A549 (cell line): ENCODE data around the gene EPS8. TPM values are rescaled to one million over a fixed set of nuclear protein-coding genes. Genes with fewer than 3 reads are reported as not detected.
A peak's percentile ranks its signal among the peaks of the same experiment; 100 is the strongest.

Experiments
- ATAC-seq, 2 experiments: fragments of 200-7000 bp in 1 of 2; fragments of >200 bp in 1 of 2; cut with Nextera tagmentation in 1 of 2; cut with Tn5 transposase in 1 of 2; 3 replicates each; pipeline versions ENCODE4 v1.8.0 to v1.9.1; 2018 to 2020; ENCODE audit warnings: mild to moderate bottlenecking in 1 of 2, moderate library complexity in 1 of 2
- CTCF ChIA-PET: fragments of 300-600 bp; sonication (Branson Sonifier 250); formaldehyde crosslinking; extraction: SDS; loops from one replicate; lab custom pipeline; 2021; ENCODE audit warnings: antibody characterized with exemption, inconsistent platforms; lab: Yijun Ruan, JAX
- POLR2A ChIA-PET: fragments of 350-600 bp; formaldehyde crosslinking; extraction: SDS; loops from one replicate; lab custom pipeline; 2021; ENCODE audit warnings: antibody characterized with exemption, inconsistent platforms; lab: Yijun Ruan, JAX
- DNase-seq, 2 experiments: peaks; one replicate each; pipeline versions ENCODE4 v3.0.0 to v3.0.0-alpha.2; 2011 to 2016; ENCODE audit warnings: low read depth in 1 of 2, low spot score in 1 of 2
- FAIRE-seq: peaks from 2 replicates; lab custom pipeline; 2011; peaks lifted over from hg19 to GRCh38; lab: Jason Lieb, UNC
- H3K27ac ChIP-seq, 2 experiments: fragments of >200 bp; sonication (Bioruptor Twin); formaldehyde crosslinking; 3 replicates each; pipeline ENCODE4 v1.5.1; 2016 to 2017
- H3K4me1 ChIP-seq: fragments of >200 bp; sonication (Bioruptor Twin); formaldehyde crosslinking; 3 replicates; pipeline ENCODE4 v1.6.1; 2016
- H3K4me2 ChIP-seq: fragments of >200 bp; sonication (Bioruptor Twin); formaldehyde crosslinking; 3 replicates; pipeline ENCODE4 v1.6.1; 2016
- H3K4me3 ChIP-seq: fragments of >200 bp; sonication (Bioruptor Twin); formaldehyde crosslinking; 3 replicates; pipeline ENCODE4 v1.5.1; 2016
- H3K9me3 ChIP-seq: fragments of >200 bp; sonication (Bioruptor Twin); formaldehyde crosslinking; 3 replicates; pipeline ENCODE4 v1.6.1; 2016
- BCL3 ChIP-seq: fragments of >200 bp; sonication (Bioruptor Twin); formaldehyde crosslinking; IDR thresholded peaks from 3 replicates; pipeline ENCODE4 v1.6.1; 2016
- CHD4 ChIP-seq: fragments of 200-600 bp; sonication (generic); IDR thresholded peaks from 2 replicates; pipeline ENCODE4 v1.6.1; 2016; ENCODE audit warnings: antibody characterized with exemption, mild to moderate bottlenecking, borderline replicate concordance
- E2F6 ChIP-seq: IDR thresholded peaks from 2 replicates; pipeline ENCODE4 v1.6.1; 2012; ENCODE audit warnings: low read depth, borderline replicate concordance
- EP300 ChIP-seq, 2 experiments: fragments of >200 bp; sonication (Bioruptor Twin); formaldehyde crosslinking; IDR thresholded peaks; 2 replicates in 1 of 2; 3 replicates in 1 of 2; pipeline ENCODE4 v1.6.1; 2016 to 2017
- FOSB ChIP-seq: fragments of 250-450 bp; sonication (Bioruptor Pico); IDR thresholded peaks from 2 replicates; pipeline ENCODE4 v1.5.0; 2020; ENCODE audit warnings: mild to moderate bottlenecking, moderate library complexity
- FOSL2 ChIP-seq, 2 experiments: fragments of 450-650 bp in 1 of 2; fragments of >200 bp in 1 of 2; sonication (Bioruptor Twin) in 1 of 2; formaldehyde crosslinking; IDR thresholded peaks; 2 replicates each; pipeline versions ENCODE4 v1.5.0 to v1.6.1; 2016 to 2020; ENCODE audit warnings: mild to moderate bottlenecking in 1 of 2, moderate library complexity in 1 of 2
- HEYL ChIP-seq: fragments of 250-450 bp; sonication (Bioruptor Pico); IDR thresholded peaks from 2 replicates; pipeline ENCODE4 v1.8.0; 2021; ENCODE audit warnings: mild to moderate bottlenecking, moderate library complexity
- HOXA7 ChIP-seq: fragments of 250-450 bp; sonication (Bioruptor Pico); IDR thresholded peaks from 2 replicates; pipeline ENCODE4 v1.5.0; 2020; ENCODE audit warnings: mild to moderate bottlenecking, moderate library complexity
- HOXB13 ChIP-seq: fragments of 250-450 bp; sonication (Bioruptor Pico); IDR thresholded peaks from 2 replicates; pipeline ENCODE4 v1.5.0; 2020; ENCODE audit warnings: low read depth, mild to moderate bottlenecking, moderate library complexity
- JUNB ChIP-seq: fragments of >200 bp; sonication (Bioruptor Twin); formaldehyde crosslinking; IDR thresholded peaks from 2 replicates; pipeline ENCODE4 v1.6.1; 2016
- NPAS2 ChIP-seq: fragments of 250-450 bp; sonication (Bioruptor Pico); IDR thresholded peaks from 2 replicates; pipeline ENCODE4 v1.8.0; 2022; ENCODE audit warnings: mild to moderate bottlenecking, moderate library complexity, borderline replicate concordance
- NR3C1 ChIP-seq: fragments of >200 bp; sonication (Bioruptor Twin); formaldehyde crosslinking; IDR thresholded peaks from 3 replicates; pipeline ENCODE4 v1.6.1; 2017
- POLR2A ChIP-seq: IDR thresholded peaks from 2 replicates; pipeline ENCODE4 v1.6.1; 2012; ENCODE audit warnings: mild to moderate bottlenecking, low read length
- RCOR1 ChIP-seq: fragments of 150-350 bp; IDR thresholded peaks from 2 replicates; pipeline ENCODE4 v1.6.1; 2014; ENCODE audit warnings: antibody characterized with exemption, low read length, low read depth
- RNF2 ChIP-seq: fragments of 200-600 bp; sonication (generic); IDR thresholded peaks from 2 replicates; pipeline ENCODE4 v1.6.1; 2016; ENCODE audit warnings: low read depth, mild to moderate bottlenecking, antibody characterized with exemption, moderate library complexity, borderline replicate concordance
- TFCP2L1 ChIP-seq: fragments of 250-450 bp; sonication (Bioruptor Pico); IDR thresholded peaks from 2 replicates; pipeline ENCODE4 v1.5.0; 2021; ENCODE audit warnings: mild to moderate bottlenecking
- TP53 ChIP-seq: fragments of 250-450 bp; sonication (Bioruptor Pico); IDR thresholded peaks from 2 replicates; pipeline ENCODE4 v1.5.0; 2021; ENCODE audit warnings: mild to moderate bottlenecking, moderate library complexity
- USF2 ChIP-seq: fragments of 450-650 bp; IDR thresholded peaks from 2 replicates; pipeline ENCODE4 v1.6.1; 2014; ENCODE audit warnings: antibody characterized with exemption
- ZNF302 ChIP-seq: fragments of 250-450 bp; sonication (Bioruptor Pico); IDR thresholded peaks from 2 replicates; pipeline ENCODE4 v1.9.0; 2021; ENCODE audit warnings: inconsistent platforms, mild to moderate bottlenecking, moderate library complexity
- ZSCAN20 ChIP-seq: fragments of 250-450 bp; sonication (Bioruptor Pico); IDR thresholded peaks from 2 replicates; pipeline ENCODE4 v1.8.0; 2022; ENCODE audit warnings: mild to moderate bottlenecking, moderate library complexity
- WGBS: methylation state at CpG from one replicate; pipeline ENCODE4 v1.1.6; 2017; ENCODE audit errors: missing lambda C conversion rate; 5-methylcytosine and 5-hydroxymethylcytosine counted together
- polyA plus RNA-seq, 4 experiments: library from polyadenylated mRNA; depleted of rRNA in 3 of 4; stranded (reverse); fragments of >200 nt; fragmentation: RNase III in 1 of 4; extraction: RNeasy Plus Mini Kit Qiagen cat#74134 plus additional on column Dnase treatment in 1 of 4; gene quantifications; 2 replicates in 3 of 4; 3 replicates in 1 of 4; pipeline ENCODE4 v1.2.3, GENCODE V29; 2011 to 2017
- TF ChIP-seq, protein P1 (sequence below): fragments of 250-450 bp; sonication (Bioruptor Pico); IDR thresholded peaks from 2 replicates; pipeline ENCODE4 v1.5.0; 2020; ENCODE audit warnings: low read depth, mild to moderate bottlenecking, moderate library complexity
- TF ChIP-seq, protein P2 (sequence below): fragments of >200 bp; sonication (Bioruptor Twin); formaldehyde crosslinking; IDR thresholded peaks from 3 replicates; pipeline ENCODE4 v1.5.1; 2016
- TF ChIP-seq, protein P3 (sequence below): fragments of 150-350 bp; IDR thresholded peaks from 2 replicates; pipeline ENCODE4 v1.6.1; 2014; ENCODE audit warnings: low read depth, mild to moderate bottlenecking, low read length
- TF ChIP-seq, protein P4 (sequence below): IDR thresholded peaks from 2 replicates; pipeline ENCODE4 v1.6.1; 2012

Gene EPS8
- polyA plus RNA-seq, 2 of the 4 experiments (the other 2 are of a cell fraction) = 25.1 to 101 TPM

DNA sequence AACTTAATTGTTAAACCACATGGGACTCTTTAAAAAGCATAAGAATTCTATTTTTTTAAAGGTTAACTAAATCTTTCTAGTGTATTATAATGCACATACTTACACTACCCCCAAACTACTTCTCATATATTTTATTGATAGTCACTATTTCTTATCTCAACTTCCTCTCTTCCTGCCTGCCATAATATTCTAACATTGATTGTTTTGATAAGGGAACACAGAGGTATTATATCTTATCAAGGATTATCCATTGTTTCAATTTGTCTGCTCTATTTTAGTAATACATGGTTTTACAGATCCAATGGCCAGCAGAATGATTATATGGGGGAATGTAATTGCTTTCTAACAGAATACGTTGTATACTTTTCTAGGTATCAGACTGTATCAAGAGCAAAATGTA lies 98.9 kb downstream of the EPS8 start (continued):
- TF ChIP-seq TFCP2L1 (no peak), ZNF302 (no peak), NR3C1 (no peak), USF2 (no peak), POLR2A (no peak), CHD4 (no peak), HOXA7 (CRISPR knock-in tag) (no peak)
- TF ChIP-seq, protein P1, sequence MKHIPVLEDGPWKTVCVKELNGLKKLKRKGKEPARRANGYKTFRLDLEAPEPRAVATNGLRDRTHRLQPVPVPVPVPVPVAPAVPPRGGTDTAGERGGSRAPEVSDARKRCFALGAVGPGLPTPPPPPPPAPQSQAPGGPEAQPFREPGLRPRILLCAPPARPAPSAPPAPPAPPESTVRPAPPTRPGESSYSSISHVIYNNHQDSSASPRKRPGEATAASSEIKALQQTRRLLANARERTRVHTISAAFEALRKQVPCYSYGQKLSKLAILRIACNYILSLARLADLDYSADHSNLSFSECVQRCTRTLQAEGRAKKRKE (CRISPR knock-in tag) = no peak
- TF ChIP-seq, protein P2, sequence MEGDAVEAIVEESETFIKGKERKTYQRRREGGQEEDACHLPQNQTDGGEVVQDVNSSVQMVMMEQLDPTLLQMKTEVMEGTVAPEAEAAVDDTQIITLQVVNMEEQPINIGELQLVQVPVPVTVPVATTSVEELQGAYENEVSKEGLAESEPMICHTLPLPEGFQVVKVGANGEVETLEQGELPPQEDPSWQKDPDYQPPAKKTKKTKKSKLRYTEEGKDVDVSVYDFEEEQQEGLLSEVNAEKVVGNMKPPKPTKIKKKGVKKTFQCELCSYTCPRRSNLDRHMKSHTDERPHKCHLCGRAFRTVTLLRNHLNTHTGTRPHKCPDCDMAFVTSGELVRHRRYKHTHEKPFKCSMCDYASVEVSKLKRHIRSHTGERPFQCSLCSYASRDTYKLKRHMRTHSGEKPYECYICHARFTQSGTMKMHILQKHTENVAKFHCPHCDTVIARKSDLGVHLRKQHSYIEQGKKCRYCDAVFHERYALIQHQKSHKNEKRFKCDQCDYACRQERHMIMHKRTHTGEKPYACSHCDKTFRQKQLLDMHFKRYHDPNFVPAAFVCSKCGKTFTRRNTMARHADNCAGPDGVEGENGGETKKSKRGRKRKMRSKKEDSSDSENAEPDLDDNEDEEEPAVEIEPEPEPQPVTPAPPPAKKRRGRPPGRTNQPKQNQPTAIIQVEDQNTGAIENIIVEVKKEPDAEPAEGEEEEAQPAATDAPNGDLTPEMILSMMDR = no peak
- TF ChIP-seq, all 56 proteins: peak for 0

- ATAC-seq (peak in 1 of 2 experiments; percentile 38; a peak in 4 of 6 replicates), DNase-seq (peak in 1 of 2 experiments; percentile 39), FAIRE-seq (peak; percentile 7)
- POLR2A ChIA-PET = no interaction called here
- WGBS = 13% methylated on average over 4 of the region's 4 CpGs
- H3K4me2 ChIP-seq = peak overlapping the region; percentile 74
- CTCF ChIA-PET = interaction anchor here (0.6 kb wide), 1 partner anchor 167 kb away, joined by 3 read pairs; no protein-coding TSS in a partner anchor
- H3K27ac ChIP-seq = peak overlapping the region; percentile 54 to 68; a peak in 5 of 6 replicates
- H3K9me3 ChIP-seq = no peaks in the 10 kb centered on the region
- H3K4me3 ChIP-seq = 0 out of 3 replicates have a peak overlapping the region, but pooled peaks have one; percentile 1
- peaks cover 50% of the 10 kb centered on the region for H3K4me1 ChIP-seq
- no peak for TF ChIP-seq HOXB13 (CRISPR knock-in tag)
- no peak for TF ChIP-seq FOSL2 (IDR thresholded peaks at IDR 0.05)
- TF ChIP-seq FOSL2 (CRISPR knock-in tag; IDR thresholded peaks at IDR 0.05) = peak; percentile 16; the same call in 1 of the 2 replicates
- no peak for TF ChIP-seq TP53 (CRISPR knock-in tag)
- 0 out of 2 replicates have a peak, but pooled peaks have one; percentile 23 for TF ChIP-seq JUNB
- TF ChIP-seq HEYL = no peak
- TF ChIP-seq FOSB = no peak
- TF ChIP-seq, all 56 proteins: peak for 2
These were observed 99.4 kb downstream of the EPS8 start for GRCh38 chr12:15689751-15690191.

DNA sequence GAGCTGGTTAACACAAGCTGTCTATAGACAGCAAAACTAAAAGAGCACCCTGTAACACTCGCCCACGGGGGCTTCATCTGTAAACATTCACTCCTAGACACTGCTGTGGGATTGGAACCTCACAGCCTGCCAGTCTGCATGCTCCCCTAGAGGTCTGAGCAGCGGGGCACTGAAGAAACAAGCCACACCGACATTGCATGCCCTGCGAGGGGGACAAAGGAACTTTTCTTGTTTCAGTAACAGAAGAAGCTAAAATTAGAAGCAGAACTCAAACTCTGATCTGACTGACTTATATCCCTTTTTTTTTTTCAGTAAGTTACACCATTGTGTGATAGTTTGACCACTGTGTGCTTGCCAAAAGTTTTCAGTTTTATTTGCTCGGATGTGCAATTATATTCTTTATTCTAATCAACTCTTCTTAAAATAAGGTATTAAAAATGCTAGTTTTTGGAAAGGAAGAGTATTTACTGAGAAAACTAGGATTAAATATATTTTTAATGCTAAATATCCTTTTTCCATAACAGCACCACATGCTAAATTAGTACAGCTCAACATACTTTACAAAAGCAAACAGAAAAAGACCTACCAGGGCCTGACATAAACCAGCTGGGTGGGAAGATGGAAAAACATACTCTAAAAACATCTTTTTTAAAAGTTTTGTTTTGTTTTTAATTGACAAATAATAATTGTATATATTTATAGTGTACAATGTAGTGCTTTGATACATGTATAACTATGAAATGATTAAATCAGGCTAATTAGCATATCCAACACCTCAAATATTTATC lies 100.2 kb downstream of the EPS8 start:
- no peak for DNase-seq
- peaks cover 55% of the 10 kb centered on the region for H3K4me1 ChIP-seq
- TF ChIP-seq JUNB (no peak), ZSCAN20 (CRISPR knock-in tag) (no peak), BCL3 (no peak), RCOR1 (no peak), CHD4 (no peak), RNF2 (no peak), EP300 (IDR thresholded peaks at IDR 0.05) (no peak), E2F6 (no peak), NPAS2 (CRISPR knock-in tag) (no peak)
- TF ChIP-seq, protein P3, sequence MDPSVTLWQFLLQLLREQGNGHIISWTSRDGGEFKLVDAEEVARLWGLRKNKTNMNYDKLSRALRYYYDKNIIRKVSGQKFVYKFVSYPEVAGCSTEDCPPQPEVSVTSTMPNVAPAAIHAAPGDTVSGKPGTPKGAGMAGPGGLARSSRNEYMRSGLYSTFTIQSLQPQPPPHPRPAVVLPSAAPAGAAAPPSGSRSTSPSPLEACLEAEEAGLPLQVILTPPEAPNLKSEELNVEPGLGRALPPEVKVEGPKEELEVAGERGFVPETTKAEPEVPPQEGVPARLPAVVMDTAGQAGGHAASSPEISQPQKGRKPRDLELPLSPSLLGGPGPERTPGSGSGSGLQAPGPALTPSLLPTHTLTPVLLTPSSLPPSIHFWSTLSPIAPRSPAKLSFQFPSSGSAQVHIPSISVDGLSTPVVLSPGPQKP = no peak
- TF ChIP-seq, protein P4, sequence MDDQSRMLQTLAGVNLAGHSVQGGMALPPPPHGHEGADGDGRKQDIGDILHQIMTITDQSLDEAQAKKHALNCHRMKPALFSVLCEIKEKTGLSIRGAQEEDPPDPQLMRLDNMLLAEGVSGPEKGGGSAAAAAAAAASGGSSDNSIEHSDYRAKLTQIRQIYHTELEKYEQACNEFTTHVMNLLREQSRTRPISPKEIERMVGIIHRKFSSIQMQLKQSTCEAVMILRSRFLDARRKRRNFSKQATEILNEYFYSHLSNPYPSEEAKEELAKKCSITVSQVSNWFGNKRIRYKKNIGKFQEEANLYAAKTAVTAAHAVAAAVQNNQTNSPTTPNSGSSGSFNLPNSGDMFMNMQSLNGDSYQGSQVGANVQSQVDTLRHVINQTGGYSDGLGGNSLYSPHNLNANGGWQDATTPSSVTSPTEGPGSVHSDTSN = no peak
- TF ChIP-seq, all 56 proteins: peak for 0
- peak overlapping the region; percentile 54 to 70 for H3K27ac ChIP-seq
- no peak overlapping the region for H3K4me3 ChIP-seq
- ATAC-seq (peak; percentile 47 to 74; a peak in 3 of 6 replicates), FAIRE-seq (no peak)
- 67% methylated on average over 6 of the region's 6 CpGs for WGBS
- ChIA-PET CTCF (interaction anchor here (0.6 to 1.0 kb wide), 2 partner anchors 27 to 168 kb away, joined by 3 read pairs; no protein-coding TSS in a partner anchor), POLR2A (no interaction called here)
- H3K9me3 ChIP-seq = no peaks in the 10 kb centered on the region
- H3K4me2 ChIP-seq = peak overlapping the region; percentile 74
